Transverse colon (tissue), 4 donors: ENCODE results near the gene SNF8. TPM values are rescaled to one million over a fixed set of nuclear protein-coding genes. Genes with fewer than 3 reads are reported as not detected.

ENCODE experiments used
- DNase-seq: peaks from one replicate; pipeline ENCODE4 v3.0.0-alpha.2; 2019
- H3K27ac ChIP-seq, 4 donors: fragments of 200-600 bp; sonication (generic); 2 replicates each; pipeline ENCODE4 v1.5.1; 2016 to 2018; ENCODE audit warnings: inconsistent platforms in 4 of 4
- H3K27me3 ChIP-seq: fragments of 200-600 bp; sonication (generic); 2 replicates; pipeline ENCODE4 v1.5.1; 2017; ENCODE audit warnings: inconsistent platforms
- H3K36me3 ChIP-seq, 4 donors: fragments of 200-600 bp; sonication (generic); 2 replicates each; pipeline ENCODE4 v1.5.1; 2017 to 2019; ENCODE audit warnings: inconsistent platforms in 4 of 4
- H3K4me1 ChIP-seq, 4 donors: fragments of 200-600 bp; sonication (generic); 2 replicates each; pipeline ENCODE4 v1.5.1; 2017 to 2020; ENCODE audit warnings: inconsistent platforms in 4 of 4
- H3K4me3 ChIP-seq, 4 donors: fragments of 200-600 bp; sonication (generic); 1 replicate in 1 of 4; 2 replicates in 3 of 4; pipeline versions ENCODE4 v1.5.1 to v1.6.1; 2017 to 2019; ENCODE audit warnings: inconsistent platforms in 4 of 4
- H3K9me3 ChIP-seq, 2 donors: fragments of 200-600 bp; sonication (generic); 2 replicates each; pipeline ENCODE4 v1.5.1; 2017 to 2019; ENCODE audit warnings: inconsistent platforms in 2 of 2
- CTCF ChIP-seq, 5 experiments: fragments of 200-600 bp in 3 of 5; fragments of 450-650 bp in 2 of 5; sonication (generic) in 3 of 5; IDR thresholded peaks; 1 replicate in 2 of 5; 2 replicates in 3 of 5; pipeline ENCODE4 v1.5.1; 2016 to 2017; ENCODE audit warnings: antibody characterized with exemption in 5 of 5, inconsistent platforms in 3 of 5, mild to moderate bottlenecking in 2 of 5, moderate library complexity in 1 of 5
- EP300 ChIP-seq: sonication (generic); formaldehyde crosslinking; IDR thresholded peaks from one replicate; pipeline ENCODE4 v1.6.1; 2017; ENCODE audit warnings: antibody characterized with exemption, low read depth
- POLR2A ChIP-seq: fragments of 450-650 bp; IDR thresholded peaks from one replicate; pipeline ENCODE4 v1.6.1; 2016; ENCODE audit warnings: antibody characterized with exemption, mild to moderate bottlenecking, moderate library complexity
- POLR2AphosphoS5 ChIP-seq, 3 donors: sonication (generic); formaldehyde crosslinking; IDR thresholded peaks; one replicate each; pipeline ENCODE4 v1.6.1; 2016; ENCODE audit warnings: antibody characterized with exemption in 3 of 3
- WGBS, 2 donors: methylation state at CpG; one replicate each; pipeline ENCODE4 v1.1.5; 2018; ENCODE audit warnings: low coverage in 1 of 2; 5-methylcytosine and 5-hydroxymethylcytosine counted together
- in situ Hi-C, 4 donors: fragments of 200-750 bp; cut with MboI; loops; one replicate each; pipeline versions ENCODE4 v1.15.0 to v1.15.1; 2017; ENCODE audit warnings: low sequenced_read_pairs in 3 of 4, low pct_ligation_motif_present in 1 of 4, low pct_unique_long_range_greater_than_20kb in 1 of 4
- intact Hi-C: fragments of 100-400 bp; cut with DNase I; formaldehyde crosslinking; loops from one replicate; pipeline ENCODE4 v1.15.1; 2023; ENCODE audit warnings: low total_unique reads
- total RNA-seq, 4 donors: library from RNA; depleted of rRNA; stranded (reverse); fragments of >200 nt; gene quantifications; one replicate each; pipeline ENCODE4 v1.1.0, GENCODE V29; 2016

The SNF8 gene
- total RNA-seq, 4 donors from 2014 or later, result 44.1 to 67.7 (median 62.0) TPM

- Histone ChIP-seq H3K27ac (peak overlapping the region; percentile 84 to 92 (median 90)), H3K4me1 (peaks cover 8 to 33% (median 24%) of the 10 kb centered on the region in 4 donors), H3K36me3 (peaks cover 0 to 14% (median 0%) of the 10 kb centered on the region in 4 donors), H3K4me3 (peak overlapping the region in 3 of 4 donors; percentile 59 to 77 (median 70)), H3K27me3 (no peaks in the 10 kb centered on the region), H3K9me3 (no peaks in the 10 kb centered on the region)
- TF ChIP-seq POLR2A, result no peak
- no peak for TF ChIP-seq EP300
- TF ChIP-seq CTCF (IDR thresholded peaks at IDR 0.05), result no peak
- TF ChIP-seq POLR2AphosphoS5 (IDR thresholded peaks at IDR 0.05), result no peak
- WGBS, 2 donors, result 38 to 50% methylated on average over 3 to 5 of the region's 5 CpGs
- in situ Hi-C loops (no loop called here), intact Hi-C loops (no loop called here)
- no peak for DNase-seq
These were observed 50.8 kb downstream of the SNF8 start for GRCh38 chr17:48893646-48894508.

- no peak for DNase-seq
- Histone ChIP-seq H3K36me3 (peaks cover 0 to 14% (median 0%) of the 10 kb centered on the region in 4 donors), H3K4me1 (peaks cover 8 to 33% (median 24%) of the 10 kb centered on the region in 4 donors), H3K4me3 (peak overlapping the region; percentile 59 to 78 (median 74)), H3K27me3 (no peaks in the 10 kb centered on the region), H3K27ac (peak overlapping the region; percentile 84 to 92 (median 90)), H3K9me3 (no peaks in the 10 kb centered on the region)
- TF ChIP-seq POLR2A (no peak), CTCF (IDR thresholded peaks at IDR 0.05) (peak in 1 of 5 experiments; percentile 40), POLR2AphosphoS5 (IDR thresholded peaks at IDR 0.05) (no peak), EP300 (no peak)
- in situ Hi-C loops, result no loop called here
- intact Hi-C loops, result no loop called here
- WGBS, 2 donors, result 1 to 2% methylated on average over 10 to 24 of the region's 24 CpGs
These were observed 51.5 kb downstream of the SNF8 start for GRCh38 chr17:48892940-48893645.

- DNase-seq, result no peak
- intact Hi-C loops, result no loop called here
- in situ Hi-C loops, result no loop called here
These were observed 54.6 kb downstream of the SNF8 start for GRCh38 chr17:48890086-48890485.

More at GRCh38 chr17:48890086-48890485, 54.6 kb downstream of the SNF8 start:
- H3K9me3 ChIP-seq, result no peaks in the 10 kb centered on the region
- H3K4me1 ChIP-seq, result peaks cover 8 to 25% (median 21%) of the 10 kb centered on the region in 4 donors
- no peak for TF ChIP-seq CTCF (IDR thresholded peaks at IDR 0.05)
- TF ChIP-seq POLR2A, result no peak
- TF ChIP-seq POLR2AphosphoS5 (IDR thresholded peaks at IDR 0.05), result no peak
- no peak for TF ChIP-seq EP300
- 88 to 90% methylated on average over 2 of the region's 2 CpGs for WGBS, 2 donors
- no peak overlapping the region for H3K27ac ChIP-seq
- H3K27me3 ChIP-seq, result no peaks in the 10 kb centered on the region
- H3K36me3 ChIP-seq, result peaks cover 0 to under 1% (median 0%) of the 10 kb centered on the region in 4 donors
- H3K4me3 ChIP-seq, result no peak overlapping the region
